ENCODE data around the gene MYO3A.

GRCh38 chr10:26232174-26232573 lies 298.1 kb downstream of the MYO3A start:
- no peak for TF ChIP-seq CTCF (IDR thresholded peaks at IDR 0.05)
- TF ChIP-seq POLR2A (IDR thresholded peaks at IDR 0.05) = no peak
- no peak for TF ChIP-seq POLR2AphosphoS5 (IDR thresholded peaks at IDR 0.05)
- no peak for TF ChIP-seq EP300 (IDR thresholded peaks at IDR 0.05)
